GM18861 (cell line): ENCODE data around the gene MAP1LC3B.
"Not testable (repeated sequence)": the region's sequence is repeated elsewhere in the genome, so short reads cannot be mapped to it uniquely, and the experiment has no call there.

Experiments used
- ATAC-seq: cut with Tn5 transposase; IDR thresholded peaks from one replicate; pipeline ENCODE4 v1.9.1; 2021; ENCODE audit not compliant: unreplicated experiment

MAP1LC3B gene

DNA sequence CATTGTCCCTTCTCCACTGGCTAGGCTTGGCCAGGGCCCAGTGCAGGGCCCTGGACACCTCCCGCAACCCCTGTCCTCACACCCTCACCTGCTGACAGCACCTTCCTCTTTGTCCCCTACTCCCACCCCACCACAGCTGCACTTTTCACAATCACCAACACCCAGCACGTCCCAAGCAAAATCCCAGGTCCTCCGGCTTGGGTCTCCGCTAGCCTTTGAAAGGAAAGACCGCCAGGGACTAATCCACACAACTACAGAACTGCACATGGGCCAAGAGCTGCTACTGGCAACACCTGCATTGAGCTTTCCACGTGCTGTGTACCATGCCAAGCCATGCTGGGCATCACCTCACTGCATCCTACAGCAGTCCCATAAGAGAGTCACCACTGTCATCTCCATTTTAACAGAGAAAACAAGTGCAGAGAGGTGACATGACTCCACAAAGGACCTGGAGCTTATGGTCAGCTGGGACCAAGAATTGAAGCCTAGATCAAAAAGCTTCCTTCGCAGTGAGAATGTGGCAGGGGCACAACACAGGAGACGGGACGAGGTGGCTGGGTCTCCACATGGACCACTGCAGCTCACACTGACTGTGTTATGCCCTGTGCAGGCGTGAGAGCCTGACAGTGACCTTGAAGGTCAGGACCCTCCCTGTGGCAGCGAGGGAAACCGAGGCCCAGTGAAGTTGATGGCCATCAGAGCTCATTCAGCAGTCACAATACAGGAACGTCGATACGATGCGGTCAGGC, 31.1 kb upstream of the MAP1LC3B start:
- ATAC-seq, result no peak

DNA sequence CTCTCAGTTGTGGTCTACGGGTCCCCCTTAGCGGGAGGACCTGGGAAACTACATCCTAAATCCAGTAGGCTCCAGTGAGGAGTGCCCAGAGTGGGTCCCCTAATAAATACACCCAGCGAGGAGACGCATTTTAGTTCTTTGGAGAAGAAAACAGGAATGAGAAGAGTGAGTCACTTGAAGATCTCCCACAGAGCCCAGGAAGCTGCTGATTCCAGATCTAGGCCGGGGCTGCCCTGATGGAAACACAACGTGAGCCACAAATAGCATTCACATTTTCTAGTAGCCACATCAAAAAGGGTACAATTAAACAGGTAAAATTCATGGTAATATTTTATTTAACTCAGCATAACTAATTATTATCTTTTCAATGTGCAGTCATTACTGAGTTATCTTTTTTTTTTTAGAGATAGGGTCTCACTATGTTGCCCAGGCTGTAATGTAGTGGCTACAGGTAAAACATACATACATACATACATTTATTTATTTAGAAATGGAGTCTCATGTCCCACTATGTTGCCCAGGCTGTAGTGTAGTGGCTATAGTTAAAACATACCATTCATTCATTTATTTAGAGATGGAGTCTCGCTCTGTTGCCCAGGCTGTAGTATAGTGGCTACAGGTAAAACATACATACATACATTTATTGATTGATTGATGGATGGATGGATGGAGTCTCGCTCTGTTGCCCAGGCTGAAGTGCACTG, 30.1 kb upstream of the MAP1LC3B start:
- no peak for ATAC-seq

DNA sequence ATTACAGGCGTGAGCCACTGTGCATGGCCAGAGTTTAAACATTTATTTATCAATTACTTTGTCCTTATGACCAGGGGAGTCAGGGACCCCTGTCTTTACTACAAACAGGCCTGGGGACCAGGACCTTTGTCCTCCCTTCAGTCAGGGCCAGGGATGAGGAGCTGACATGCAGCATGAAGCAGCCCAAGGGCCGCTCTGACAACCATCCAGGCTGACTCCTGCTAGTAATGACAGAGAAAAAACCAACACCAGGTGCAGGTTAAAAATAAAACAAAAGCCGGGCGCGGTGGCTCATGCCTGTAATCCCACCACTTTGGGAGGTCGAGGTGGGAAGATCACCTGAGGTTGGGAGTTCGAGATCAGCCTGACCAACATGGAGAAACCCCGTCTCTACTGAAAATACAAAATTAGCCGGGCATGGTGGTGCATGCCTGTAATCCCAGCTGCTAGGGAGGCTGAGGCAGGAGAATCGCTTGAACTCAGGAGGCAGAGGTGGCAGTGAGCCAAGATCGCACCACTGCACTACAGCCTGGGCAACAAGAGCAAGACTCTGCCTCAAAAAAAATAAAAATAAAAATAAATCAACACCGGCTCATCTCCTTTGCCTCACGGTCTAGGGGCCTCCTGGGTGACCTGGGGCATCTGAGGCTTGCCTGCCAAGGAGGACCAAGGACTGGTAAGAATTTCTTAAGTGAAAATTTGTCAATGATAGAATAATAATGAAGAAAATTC, 29.1 kb upstream of the MAP1LC3B start:
- not testable (repeated sequence) for ATAC-seq

DNA sequence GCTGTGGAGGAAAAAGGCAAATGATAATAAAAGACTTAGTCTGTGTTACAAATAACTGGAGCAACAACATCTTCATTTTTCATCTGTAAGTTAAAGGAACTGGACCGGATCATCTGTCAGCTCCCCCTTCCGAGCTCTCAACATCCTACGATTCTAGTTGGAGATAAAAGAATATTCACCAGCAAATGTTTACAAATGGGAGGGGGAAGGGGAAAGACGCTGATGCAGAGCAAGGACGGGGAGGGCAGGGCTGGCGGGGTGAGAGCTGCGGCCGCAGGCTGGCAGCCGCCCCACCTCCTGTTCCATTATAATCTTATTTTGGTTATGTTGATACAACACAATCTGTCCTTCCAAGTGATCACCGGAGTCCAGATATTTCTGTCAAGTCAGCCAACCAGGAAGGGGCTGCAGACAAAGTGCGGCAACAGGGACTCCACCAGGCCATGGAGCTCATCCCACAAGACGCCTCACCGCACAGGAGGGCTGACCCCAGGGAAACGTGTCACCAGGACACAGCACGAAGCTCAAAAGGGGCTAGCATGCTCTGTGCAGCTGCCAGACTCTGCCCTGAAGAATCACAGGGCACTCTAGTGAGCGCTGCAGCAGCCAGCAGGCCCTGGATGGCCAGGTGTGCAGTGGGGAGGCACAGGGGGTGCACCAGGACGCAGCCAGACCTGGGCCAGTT, 28.2 kb upstream of the MAP1LC3B start:
- ATAC-seq, result no peak

DNA sequence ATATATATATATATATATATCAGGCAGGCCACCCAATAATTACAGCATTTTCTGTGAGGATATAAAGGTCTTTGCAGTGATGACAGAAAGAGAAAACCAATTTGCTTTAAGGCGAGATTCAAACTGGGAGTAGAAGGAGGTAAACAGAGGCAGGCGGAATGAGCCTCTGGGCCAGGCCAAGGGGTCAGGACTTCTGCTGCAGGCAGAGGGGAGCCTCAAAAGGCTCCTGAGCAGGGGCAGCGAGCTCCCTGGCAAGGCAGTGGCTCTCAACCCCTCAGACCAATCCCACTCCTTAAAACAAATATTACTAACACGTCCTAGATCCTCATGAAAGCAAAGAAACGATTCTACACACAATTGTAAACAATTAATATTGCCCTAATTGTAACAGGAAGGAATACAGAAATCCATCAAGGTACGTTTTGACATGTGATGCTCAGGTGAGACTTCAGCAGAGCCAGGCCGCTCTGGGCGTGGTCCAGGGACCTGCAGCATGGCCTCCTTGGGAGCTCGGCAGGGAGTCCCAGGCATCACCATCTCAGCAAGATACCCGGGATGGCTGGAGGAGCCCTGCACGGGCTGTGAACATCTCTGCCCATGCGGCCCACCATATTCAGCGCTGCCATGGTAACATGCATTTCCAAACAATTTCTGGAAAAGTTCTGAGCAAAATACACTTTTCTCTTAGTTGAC, 27.0 kb upstream of the MAP1LC3B start:
- ATAC-seq, result no peak

DNA sequence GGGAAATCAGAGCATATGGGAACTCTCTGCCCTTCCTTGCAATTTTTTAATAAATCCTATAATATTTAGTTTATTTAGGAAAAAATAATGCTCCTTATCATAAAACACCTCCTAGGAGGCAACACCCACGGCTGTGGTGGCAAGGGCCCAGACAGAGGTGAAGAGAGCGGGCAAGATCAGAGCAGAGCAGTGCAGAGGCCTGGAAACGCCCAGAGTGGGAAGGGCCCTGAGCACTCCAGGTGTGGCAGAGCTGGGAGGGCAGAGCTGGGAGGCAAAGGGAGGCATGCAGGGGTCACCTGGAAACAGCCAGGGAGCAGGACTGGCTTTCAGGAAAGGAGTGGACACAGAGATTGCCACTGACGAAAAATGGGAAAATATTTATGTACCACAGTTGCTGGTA, 25.8 kb upstream of the MAP1LC3B start:
- no peak for ATAC-seq

DNA sequence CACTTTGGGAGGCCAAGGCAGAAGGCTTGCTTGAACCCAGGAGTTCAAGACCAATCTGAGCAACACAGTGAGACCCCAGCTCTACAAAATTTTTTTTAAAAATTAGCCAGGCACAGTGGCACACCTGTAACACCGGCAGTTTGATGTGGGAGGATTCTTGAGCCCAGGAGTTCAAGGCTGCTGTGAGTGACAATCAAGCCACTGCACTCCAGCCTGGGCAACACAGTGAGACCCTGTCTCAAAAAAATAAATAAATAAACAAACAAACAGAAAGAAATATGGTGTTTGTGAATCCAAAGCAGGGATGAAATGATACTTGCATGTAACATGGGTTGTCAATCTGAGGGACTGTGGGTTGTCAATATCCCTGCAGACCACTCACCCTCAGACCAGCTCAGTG, 25.2 kb upstream of the MAP1LC3B start:
- ATAC-seq, result no peak

DNA sequence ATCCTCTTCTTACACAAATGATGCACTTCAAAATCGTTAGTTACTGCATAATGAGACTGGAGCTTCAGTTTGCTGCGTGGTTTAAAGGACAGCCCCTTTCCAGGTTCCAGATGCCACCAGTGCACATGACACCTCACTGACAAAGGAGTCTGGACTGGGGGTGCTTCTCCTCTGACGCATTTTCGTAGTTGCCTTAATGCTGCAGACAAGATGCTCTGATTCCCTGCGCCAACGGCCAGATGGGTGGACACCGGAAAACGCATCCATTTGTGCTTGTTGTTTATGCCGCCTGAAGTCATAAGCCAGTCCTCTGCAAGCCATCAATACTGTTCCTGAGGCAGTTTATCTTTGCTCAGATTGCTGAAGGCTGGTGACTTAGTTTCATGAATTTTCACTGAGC, 24.6 kb upstream of the MAP1LC3B start:
- ATAC-seq, result no peak

DNA sequence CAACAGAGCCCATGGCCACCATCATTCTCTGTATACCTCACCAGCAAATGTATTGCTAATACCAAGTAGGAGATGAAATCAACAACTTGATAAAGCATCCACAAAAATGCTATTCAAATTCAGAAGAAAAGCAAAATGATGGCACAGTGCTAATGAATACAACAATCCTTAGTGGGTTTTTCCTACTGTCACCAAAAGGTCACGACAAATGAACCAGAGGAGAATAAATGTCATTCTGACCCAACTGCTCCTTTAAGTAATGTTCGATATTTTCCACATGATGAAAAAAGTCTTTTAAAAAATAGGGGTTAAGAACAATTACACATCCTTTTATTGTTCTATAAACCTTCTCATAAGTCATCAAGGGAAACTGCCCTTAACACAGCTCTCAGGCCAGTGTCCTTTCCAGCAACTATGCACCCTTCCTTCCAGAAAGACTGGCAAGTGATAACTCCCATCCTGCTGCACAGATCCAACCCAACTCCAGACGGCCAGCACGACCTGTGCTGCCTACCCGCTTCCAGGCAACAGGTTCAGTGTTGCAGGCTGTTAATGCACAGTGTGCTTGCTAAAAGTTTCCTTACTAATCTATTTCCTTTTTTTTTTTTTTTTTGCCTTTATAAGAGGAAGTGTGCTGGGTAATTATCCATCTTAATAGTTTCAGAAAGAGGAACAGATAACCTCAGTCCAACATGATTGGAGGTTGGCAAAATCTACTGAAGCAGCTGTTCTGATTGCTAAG, 23.9 kb upstream of the MAP1LC3B start:
- ATAC-seq, result no peak

DNA sequence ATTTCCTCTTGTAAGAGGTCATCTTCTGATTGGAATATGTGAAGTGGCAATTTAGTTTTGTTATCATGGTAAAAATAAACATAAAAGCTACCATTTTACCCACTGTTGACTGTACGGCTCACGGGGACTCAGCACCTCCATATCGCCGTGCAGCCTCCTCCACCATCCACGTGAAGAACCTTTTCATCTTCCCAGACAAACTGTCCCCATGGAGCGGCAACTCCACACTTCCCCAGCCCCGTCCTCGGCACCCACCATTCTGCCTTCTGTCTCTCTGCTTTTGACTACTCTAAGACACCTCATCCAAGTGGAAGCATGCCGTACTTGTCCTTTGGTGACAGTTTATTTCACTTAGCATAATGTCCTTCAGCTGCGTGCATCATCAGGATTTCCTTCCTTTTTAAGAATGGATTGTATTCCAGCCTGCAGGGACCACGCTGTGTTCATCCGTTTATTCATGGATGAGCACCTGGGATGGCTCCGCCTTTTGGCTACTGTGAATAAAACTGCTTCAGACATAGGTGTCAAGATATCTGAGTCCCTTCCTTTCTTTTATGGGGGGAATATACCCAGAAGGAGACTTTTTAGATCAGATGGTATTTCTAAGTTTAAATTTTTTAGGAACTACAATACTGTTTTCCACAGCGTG, 22.9 kb upstream of the MAP1LC3B start:
- ATAC-seq, result no peak

DNA sequence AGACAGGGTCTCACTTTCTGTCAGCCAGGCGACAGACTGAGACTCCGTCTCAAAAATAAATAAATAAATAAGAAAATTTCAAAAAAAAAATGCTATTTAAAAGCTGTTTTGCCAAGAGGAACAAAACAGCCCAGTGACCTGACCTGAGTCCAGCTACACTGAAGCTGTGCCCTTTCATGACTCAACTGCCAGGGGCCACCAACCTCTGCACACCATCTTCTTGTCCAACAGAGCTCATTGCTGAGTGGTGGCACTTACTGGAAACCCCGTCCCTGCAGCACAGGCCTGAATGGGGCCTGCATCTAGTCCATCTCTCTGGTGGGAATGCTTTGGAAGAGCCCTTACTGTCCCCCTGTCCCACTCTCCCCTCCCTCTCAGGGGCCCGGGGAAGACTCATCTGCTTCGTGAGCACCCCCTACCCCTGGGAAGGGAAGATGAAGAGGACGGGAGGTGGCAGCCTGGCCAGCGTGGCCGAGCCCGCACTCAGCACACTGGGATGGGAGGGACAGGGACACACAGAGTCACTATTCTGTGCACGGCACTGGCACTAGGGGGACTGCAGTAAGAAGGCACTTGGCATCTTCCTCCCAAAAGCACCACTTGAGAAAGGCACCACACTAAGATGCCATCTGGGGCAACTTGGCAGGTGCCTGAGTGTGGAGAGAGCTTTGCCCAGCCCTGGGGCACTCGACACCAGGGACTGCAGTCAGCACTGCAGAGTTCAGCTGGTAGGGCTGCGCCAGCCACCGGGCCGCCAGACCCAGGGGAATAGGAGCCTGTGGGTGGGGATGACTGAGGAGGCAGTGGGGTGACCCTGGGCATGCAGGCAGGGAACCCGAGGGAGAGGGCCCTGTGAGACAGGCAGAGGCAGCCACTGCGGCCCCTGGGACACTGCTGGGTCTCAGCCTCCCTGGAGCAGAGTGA, 22.1 kb upstream of the MAP1LC3B start:
- no peak for ATAC-seq

DNA sequence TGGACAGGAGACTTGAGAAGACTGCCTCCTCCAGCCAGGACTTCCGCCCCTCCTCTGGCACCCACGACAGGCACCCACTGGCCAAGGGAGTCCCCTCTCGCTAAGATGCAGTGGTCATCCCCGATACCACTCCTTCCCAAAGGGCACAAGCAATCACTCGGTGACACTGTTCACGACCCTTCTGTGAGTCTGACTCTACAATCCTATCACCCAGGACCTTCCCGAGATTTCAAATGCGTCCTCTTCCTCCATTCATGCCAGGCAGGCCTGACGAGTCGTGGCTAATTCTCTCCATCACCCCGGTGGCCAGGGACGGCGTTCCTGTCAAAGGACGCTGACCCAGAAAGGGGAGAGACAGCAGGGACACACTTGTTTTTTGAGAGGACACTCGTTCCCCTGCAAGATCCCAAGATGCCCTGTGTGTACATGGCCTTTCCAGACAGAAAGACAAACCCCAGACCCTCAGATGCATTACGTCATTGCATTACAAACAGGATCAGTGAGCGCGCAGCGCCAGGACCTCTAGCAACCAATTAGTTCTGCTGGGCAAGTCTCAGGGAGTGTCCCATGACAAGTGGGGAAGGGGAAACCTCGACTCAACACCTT, 20.8 kb upstream of the MAP1LC3B start:
- ATAC-seq, result no peak

DNA sequence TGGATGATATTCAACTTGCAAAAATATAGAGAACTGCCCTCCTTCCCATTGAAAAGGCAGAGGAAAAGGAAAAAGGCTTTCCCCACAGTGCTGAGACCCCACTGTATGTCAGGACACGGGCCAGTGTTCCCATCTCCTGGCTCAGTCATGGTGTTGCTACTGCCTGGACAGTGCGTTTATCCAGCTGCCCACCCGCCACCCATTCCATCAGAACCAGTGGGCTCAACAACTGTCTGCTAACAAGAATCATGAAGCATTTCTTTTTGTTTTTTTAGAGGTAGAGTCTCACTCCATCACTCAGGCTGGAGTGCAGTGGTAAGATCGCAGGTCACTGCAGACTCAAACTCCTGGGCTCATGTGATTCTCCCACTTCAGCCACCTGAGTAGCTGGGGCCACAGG, 19.8 kb upstream of the MAP1LC3B start:
- ATAC-seq, result no peak

DNA sequence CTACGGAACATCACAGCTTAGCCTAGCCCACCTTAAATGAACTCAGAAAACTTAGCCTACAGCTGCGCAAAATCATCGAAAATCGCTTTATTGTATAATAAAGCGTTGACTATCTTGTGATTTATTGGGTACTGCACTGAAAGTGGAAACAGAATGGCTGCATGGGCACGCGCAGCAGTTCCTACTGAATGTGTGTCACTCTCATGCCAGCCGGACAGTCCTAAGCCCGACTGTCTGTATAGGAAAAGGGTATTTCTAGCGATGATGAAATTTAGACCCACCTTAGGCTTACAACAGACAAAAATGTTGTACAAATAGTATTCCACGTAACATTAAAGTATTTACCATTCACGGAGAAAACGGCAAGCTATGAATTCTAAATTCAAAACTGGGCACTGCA, 17.8 kb upstream of the MAP1LC3B start:
- no peak for ATAC-seq

DNA sequence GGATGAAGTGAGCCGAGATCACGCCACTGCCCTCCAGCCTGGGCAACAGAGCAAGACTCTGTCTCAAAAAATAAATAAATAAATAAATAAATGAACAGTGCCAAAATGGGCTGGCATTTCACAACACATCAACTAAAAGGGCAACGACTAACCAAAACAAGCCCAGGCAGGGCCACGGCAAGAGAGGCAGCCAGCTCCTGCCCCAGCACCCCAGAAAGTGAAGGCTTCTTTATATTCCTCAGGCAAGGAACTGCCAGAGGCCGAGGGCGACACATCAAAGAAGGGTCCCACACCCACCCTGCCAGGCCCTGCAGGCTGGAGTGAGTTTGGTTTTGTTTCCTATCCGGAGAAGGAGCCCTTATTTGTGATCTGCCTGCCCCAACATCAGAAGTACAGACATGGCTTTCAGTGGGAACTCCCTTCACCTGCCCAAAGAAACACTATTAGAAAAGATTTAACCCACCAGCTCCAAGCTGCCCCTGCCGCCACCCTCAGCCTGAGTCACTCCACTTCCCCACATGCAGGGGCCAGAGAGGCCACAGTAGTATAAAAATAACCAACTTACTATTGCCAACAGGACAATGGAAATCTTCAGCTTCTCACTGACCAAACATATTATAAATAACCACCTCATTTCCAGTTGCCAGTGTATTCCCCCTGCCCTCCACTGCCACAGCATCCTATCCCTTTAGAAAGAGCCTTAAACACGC, 16.6 kb upstream of the MAP1LC3B start:
- no peak for ATAC-seq

DNA sequence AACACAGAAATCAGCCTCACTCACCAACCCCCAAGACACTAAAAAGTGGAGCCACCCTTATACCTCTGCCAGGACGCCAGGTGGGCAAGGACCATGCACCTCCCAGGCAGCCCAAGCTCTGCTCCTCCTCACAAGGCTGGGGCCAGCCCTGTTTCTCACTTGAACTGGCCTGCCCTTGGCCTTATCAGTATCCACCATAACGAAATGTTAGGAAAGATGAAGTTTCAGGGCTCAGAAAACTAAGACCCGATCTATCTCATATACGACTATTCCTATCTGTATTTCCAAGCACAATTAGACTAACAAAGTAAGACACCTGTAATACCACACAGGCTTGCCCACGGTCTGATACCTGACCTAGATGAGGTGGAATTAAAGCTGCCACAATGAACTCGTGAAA, 15.5 kb upstream of the MAP1LC3B start:
- ATAC-seq, result no peak

DNA sequence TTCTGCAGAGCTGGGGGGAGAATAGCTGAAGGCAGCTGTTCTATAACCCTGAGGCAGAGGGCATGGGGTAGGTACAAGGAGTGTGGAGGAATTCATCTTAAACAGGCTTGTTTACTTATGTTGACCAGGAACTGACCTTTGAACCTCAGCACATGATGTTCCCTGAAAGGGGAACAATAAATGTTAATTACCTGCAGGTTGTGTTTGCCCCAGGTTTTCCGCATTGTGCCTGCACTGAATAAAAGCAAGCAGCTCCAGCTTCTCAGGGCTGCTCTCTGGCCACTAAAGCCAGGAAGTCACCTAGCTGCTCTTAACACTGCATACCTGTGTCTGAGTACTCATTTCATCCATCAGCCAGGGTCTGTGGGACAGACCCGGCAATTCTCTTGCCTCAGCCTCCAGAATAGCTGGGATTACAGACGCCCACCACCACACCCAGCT, 12.8 kb upstream of the MAP1LC3B start:
- ATAC-seq, result not testable (repeated sequence)

DNA sequence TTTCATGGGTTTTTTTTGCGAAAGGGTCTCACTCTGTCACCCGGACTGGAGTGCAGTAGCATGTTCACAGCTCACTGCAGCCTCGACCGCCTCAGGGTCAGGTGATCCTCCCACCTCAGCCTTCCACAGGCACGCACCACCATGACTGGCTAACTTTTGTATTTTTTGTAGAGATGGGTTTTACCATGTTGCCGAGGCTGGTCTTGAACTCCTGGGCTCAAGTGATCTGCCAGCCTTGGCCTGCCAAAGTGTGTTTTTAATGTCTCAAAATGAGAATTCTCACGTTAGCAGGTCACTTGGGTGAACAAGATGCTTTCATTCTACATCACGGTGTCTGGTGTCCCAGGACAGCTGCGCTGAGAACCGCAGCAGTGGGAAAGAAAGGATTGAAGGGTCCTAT, 11.7 kb upstream of the MAP1LC3B start:
- no peak for ATAC-seq
